ENCODE data around the gene DYNC1I2.
"Not testable (repeated sequence)": the region's sequence is repeated elsewhere in the genome, so short reads cannot be mapped to it uniquely, and the experiment has no call there.

DNA sequence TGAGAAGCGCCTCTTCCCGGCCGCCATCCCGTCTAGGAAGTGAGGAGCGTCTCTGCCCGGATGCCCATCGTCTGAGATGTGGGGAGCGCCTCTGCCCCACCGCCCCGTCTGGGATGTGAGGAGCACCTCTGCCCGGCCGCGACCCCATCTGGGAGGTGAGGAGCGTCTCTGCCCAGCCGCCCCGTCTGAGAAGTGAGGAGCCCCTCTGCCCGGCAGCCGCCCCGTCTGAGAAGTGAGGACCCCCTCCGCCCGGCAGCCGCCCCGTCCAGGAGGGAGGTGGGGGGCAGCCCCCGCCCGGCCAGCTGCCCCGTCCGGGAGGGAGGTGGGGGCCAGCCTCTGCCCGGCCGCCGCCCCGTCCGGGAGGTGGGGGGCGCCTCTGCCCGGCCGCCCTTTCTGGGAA, 87.3 kb downstream of the DYNC1I2 start:
- not testable (repeated sequence) for TF ChIP-seq CTCF (IDR thresholded peaks at IDR 0.05; ENCODE audit: borderline replicate concordance, extremely low read depth, low read length, poor library complexity, severe bottlenecking); EZH2 (IDR thresholded peaks at IDR 0.05; ENCODE audit: borderline replicate concordance, low read depth, low read length, severe bottlenecking)

All from DND-41 (cell line).